GM21717 (cell line): ENCODE results near the gene ZNF134.

ENCODE experiments used
- ATAC-seq: cut with Tn5 transposase; IDR thresholded peaks from one replicate; pipeline ENCODE4 v1.9.1; 2021; ENCODE audit warnings: mild to moderate bottlenecking, moderate library complexity; ENCODE audit not compliant: unreplicated experiment

The ZNF134 gene

GRCh38 chr19:57613941-57614743, at the start of gene ZNF134:
ZNF134 (plus strand) TSS chr19:57614242; CDS start chr19:57619469, 5,227 bp downstream.
- ATAC-seq = peak; percentile 95

DNA sequence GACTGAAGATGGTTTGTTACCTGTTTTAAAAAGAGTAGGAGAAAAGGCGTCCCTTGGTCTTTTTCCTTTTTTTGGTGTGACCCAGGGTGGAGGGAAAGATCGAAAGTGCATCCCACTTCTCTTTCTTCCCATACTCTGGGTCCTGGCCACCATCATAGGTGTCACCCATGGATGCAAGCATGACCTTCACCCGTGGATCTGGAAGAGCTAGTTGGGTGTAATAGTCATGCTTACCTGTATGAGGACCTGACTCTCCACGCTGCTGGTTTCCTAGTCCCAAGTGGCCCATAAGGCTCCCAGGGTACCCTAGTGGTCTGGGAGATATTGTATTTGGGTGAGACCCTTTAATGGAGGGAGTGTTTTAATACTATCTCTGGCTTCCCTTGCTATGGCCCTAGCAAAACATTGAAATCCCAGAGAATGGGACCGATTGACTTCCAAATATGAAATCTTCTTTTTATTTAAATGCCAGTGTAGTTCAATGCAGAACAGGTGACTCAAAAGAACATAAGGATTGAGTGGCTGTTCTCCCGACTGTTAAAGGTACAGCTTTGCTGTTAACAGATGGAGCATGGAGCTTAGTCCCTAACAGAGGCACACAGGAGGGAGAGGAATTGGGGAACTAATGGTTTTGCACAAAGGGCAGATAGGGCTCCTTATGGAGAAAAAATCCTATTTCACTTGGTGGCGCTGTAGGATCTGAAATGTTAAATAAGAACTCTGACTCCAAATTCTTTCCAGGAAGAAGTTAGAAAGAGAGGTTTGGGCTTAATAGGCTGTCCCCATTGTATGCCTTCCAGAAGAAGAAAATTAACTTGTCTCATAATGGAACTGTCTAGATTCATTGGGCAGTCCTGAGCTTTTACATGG, 47.4 kb upstream of the ZNF134 start:
- ATAC-seq = no peak

GRCh38 chr19:57570707-57571106, 43.3 kb upstream of the ZNF134 start:
- no peak for ATAC-seq

GRCh38 chr19:57572415-57572947, 41.6 kb upstream of the ZNF134 start:
- no peak for ATAC-seq

- no peak for ATAC-seq
Measured at GRCh38 chr19:57576661-57577060, 37.4 kb upstream of the ZNF134 start.

GRCh38 chr19:57578487-57579205, 35.4 kb upstream of the ZNF134 start, which contains the start of gene ZNF416:
ZNF416 (minus strand) TSS chr19:57578911; CDS start chr19:57578704, 207 bp downstream.
- peak; percentile 86 for ATAC-seq

DNA sequence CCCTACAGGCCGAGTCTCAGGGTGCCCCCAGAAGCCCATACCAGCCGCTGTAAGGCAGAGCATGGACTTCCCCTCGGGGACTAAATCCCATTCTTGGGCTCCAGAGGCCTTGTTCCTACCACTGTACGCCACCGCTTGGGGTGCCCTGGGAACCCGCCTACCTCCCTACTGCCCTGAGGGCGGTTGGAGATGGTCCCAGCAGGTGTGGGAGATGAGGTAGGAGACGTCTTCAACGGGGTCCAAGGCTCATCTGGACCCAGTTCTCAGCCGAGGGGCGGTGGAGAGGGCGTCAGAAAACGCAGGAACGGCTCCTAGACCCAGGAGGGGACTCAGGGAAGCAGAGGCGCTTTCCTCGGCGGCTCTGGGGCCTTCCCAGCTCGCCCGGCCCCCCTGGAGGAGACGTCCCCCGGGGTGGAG, 30.9 kb upstream of the ZNF134 start:
- no peak for ATAC-seq

- ATAC-seq = peak; percentile 81
Measured at GRCh38 chr19:57583521-57584416, 30.3 kb upstream of the ZNF134 start, which contains the start of gene ZIK1. ZIK1 (plus strand) TSS chr19:57584145; CDS start chr19:57584357, 212 bp downstream.

DNA sequence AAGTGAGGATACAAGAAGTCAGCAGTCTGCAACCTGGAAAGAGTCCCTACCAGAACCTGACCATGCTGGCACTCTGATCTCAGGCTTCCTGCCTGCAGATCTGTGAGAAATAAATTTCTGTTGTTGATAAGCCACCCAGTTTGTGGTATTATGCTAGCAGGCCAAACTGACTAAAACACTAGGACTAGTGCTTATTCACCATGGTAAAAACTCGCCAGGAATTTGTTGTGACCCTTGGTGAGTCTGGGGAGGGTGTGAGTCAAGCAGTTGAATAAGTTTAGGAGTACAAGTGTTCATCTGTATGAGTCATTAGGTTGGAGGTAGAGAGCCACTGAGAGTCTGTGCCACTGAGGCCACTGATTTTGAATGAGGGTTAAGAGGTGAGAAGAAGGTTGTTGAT, 26.5 kb upstream of the ZNF134 start:
- ATAC-seq = no peak

GRCh38 chr19:57599377-57599760, 14.7 kb upstream of the ZNF134 start:
- no peak for ATAC-seq

- ATAC-seq = peak; percentile 93
Measured at GRCh38 chr19:57599761-57600383, 14.2 kb upstream of the ZNF134 start, which contains the start of gene ZNF530. ZNF530 (plus strand) TSS chr19:57599885; CDS start chr19:57604346, 4,461 bp downstream.

DNA sequence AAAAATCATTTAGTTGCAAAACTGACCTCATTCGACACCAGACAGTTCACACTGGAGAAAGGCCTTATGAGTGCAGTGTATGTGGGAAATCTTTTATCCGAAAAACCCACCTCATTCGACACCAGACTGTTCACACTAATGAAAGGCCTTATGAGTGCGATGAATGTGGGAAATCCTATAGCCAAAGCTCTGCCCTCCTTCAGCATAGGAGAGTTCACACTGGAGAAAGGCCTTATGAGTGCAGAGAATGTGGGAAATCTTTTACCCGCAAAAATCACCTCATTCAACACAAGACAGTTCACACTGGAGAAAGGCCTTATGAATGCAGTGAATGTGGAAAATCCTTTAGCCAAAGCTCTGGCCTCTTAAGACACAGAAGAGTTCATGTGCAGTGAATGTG, 7.1 kb upstream of the ZNF134 start:
- no peak for ATAC-seq

- no peak for ATAC-seq
Measured at GRCh38 chr19:57611113-57611512, 2.9 kb upstream of the ZNF134 start.

DNA sequence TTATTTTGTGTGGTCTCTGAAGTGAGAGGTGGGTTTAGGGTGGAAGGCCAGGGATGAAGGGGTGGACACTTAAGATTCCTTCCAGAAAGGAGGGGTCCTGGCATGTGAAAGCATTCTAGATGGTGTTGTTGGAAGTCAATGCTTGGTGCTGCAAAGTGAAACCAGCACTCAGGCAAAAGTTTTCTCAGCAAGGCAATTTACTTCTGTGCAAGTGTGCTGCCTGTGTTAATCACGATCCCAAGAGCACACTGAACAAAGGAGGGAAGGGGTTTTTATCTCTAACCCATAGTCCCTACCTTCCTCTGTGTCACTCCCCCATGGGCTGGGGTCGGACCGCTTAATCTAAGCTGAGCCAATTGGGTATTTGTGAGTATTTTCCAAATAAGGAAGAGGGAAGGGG, 1.3 kb downstream of the ZNF134 start:
- no peak for ATAC-seq

DNA sequence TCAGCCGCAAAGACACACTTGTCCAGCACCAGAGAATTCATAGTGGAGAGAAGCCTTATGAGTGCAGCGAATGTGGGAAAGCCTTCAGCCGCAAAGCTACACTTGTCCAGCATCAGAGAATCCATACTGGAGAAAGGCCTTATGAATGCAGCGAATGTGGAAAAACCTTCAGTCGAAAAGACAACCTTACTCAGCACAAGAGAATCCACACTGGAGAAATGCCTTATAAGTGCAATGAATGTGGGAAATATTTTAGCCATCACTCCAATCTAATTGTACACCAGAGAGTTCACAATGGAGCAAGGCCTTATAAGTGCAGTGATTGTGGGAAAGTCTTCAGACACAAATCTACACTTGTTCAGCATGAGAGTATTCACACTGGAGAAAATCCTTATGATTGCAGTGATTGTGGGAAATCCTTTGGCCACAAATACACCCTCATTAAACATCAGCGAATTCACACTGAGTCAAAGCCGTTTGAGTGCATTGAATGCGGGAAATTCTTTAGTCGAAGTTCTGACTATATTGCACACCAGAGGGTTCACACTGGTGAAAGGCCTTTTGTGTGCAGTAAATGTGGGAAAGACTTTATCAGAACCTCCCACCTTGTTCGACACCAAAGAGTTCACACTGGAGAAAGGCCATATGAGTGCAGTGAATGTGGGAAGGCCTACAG, 6.8 kb downstream of the ZNF134 start:
- ATAC-seq = no peak

- ATAC-seq = no peak
Measured at GRCh38 chr19:57623091-57623490, 9.0 kb downstream of the ZNF134 start.

GRCh38 chr19:57632987-57633831, 19.2 kb downstream of the ZNF134 start, which contains the start of gene ZNF211:
ZNF211 (plus strand) TSS chr19:57633168; CDS start chr19:57633347, 179 bp downstream.
- ATAC-seq = peak; percentile 90

- ATAC-seq = no peak
Measured at GRCh38 chr19:57633832-57634131, 19.7 kb downstream of the ZNF134 start.
